Activated effector memory CD4-positive, alpha-beta T cell treated with Interleukin-2 at 50 U/mL for 16 hours (primary cell): ENCODE data around the gene ZFHX2.

ENCODE experiments used
- DNase-seq: peaks from one replicate; pipeline ENCODE4 v3.0.0-alpha.2; 2020

The ZFHX2 gene

DNA sequence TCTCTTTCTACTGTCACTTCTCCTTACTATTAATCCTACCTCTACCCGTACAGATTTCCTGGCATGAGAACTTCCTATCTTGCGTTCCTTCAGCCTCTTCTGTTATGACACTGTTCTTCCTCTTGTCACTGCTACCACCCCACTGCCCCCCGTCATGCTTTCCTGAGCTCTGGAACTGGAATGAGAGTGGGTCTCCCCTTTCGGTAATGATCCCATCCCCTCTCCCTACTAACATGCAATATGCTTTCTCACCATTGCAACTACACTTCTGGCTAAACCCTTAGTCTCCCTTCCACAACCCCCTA is 20.9 kb upstream of the ZFHX2 start:
- DNase-seq: no peak

DNA sequence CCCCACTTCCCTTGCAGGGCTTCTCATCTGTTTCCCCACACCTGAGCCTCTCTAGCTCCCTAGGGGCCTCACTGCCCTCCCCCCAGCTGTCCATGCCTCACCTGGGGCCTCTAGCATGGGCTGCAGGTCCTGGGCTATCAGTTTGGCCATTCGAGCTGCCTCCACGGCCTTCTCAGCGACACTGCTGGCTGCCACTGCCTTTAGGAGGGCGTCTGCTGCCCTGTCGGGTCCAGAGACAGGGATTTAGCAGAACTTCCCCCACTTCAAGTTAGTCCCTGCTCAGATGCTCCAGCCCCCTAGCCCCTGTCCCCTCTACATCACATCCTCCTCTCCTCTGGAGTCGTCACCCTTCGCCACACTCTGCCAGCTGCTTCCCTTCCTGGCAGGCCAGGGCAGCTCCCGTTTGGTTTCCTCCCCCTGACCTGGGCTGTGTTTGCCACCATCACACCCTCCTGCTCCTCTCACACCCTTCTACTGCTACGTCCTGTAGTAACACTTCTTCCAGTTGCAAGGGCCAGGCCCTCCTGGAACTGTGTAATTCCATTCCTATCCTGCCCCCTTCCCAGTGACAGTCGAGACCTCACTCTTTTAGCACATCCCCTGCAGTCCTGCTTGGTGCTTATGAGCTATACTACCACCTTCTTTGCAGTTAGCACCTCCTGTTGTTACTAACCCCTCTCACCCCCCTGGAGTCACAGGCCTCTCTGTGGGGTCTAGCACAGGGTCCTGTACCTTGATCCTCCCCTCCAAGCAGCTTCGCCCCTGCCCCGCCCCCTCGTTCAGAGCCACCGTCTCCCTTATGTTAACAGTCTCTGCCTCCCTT is 20.3 kb upstream of the ZFHX2 start:
- DNase-seq: no peak

DNA sequence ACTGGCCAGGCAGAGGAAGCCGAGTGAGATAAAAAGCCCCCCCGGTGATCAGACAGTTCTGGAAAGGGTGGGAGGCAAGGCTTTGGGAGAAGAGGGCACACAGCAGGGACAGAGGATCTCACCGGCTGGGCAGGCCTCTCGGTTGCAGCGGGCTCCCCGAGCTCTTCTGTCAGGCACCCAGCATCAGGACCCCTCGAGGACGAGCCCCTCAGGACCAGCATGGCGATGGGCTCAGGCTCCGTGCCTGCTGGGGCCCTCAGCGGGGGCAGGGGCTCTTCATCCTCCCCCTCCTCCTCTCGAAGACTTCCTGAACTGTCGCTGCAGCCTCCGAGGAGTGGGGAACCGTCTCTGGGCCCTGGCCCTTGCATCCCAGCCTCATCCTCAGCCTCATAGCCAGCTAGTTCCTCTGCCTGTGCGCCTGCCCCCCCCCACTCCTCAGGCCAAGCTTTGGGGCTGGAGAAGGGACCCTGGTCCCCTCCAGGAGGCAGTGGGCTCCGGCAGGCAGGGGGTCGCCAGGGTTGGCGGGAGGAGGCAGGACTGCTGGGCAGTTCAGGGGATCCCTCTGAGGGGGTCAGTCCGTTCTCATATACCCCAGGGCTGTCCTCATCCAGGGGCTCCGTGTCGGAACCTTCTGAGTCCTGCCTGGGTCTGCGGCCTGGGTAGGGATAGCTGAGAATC is 19.4 kb upstream of the ZFHX2 start:
- DNase-seq: no peak

DNA sequence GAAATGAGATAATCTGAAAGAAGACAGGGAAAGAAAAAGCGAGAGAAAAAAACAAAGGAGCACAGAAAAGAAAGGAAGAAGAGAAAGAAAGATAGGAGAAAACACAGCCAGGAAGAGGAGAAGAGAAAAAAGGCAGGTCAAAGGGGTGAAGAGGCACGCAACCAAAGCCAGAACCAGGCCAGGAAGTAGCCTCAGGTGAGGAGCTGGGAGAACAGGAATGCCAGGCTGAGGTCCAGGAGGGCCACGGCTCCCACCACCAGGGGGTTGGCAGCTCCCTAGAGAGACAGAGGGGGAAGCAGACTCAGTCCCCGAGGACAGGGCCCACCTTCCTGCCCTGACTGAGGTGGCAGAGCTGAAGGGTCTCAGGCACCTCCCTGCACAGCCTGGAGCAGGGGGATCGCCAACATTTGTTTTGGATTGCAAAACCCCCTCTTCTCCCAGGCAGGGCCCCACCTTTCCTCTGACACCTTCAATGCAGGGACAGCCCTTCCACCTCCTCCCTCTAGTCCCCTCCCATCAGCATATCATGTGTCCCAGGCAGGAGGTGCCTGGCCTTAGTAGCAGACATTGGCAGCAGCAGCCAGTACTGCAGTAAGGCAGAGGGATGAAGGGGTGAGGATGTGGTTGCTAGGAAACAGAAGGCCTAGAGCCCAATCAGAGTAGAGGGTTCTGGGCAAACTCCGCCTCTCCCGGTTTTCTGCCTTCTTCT is 18.0 kb upstream of the ZFHX2 start:
- no peak for DNase-seq

DNA sequence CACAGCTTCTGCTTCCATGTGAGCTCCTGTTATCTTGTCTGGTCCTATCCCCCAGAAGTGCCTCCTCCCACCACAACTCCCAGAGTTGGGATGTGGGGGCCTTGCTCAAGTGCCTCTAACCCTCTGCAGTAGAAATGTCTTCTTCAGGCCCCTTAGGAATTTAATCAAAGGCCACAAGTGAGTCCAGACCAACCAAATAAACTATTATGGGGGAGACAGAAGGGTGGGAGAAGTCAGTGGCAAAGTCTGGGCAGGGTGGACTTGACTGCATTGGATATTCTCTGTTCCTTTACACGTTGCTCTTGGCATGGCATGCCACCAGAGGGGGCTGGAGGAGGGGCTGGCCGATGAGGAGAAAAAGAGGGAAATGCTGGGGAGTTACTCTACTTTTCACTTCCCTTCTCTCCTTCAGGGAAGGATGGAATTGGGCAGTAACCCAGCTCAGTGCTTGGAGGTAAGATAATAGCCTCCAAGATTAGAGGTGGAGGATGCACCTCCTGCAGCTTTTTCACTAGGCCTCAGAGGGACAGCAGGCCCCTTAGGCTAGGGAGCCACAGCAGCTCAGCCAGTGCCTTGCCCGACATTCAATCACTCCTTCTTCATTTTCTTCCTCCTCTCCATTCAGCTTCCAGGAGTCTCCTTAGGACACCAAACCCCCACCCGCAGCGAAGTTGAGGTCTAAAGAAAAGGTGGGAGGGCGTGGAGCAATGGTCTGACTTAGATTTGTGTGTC is 17.2 kb upstream of the ZFHX2 start:
- DNase-seq: no peak

DNA sequence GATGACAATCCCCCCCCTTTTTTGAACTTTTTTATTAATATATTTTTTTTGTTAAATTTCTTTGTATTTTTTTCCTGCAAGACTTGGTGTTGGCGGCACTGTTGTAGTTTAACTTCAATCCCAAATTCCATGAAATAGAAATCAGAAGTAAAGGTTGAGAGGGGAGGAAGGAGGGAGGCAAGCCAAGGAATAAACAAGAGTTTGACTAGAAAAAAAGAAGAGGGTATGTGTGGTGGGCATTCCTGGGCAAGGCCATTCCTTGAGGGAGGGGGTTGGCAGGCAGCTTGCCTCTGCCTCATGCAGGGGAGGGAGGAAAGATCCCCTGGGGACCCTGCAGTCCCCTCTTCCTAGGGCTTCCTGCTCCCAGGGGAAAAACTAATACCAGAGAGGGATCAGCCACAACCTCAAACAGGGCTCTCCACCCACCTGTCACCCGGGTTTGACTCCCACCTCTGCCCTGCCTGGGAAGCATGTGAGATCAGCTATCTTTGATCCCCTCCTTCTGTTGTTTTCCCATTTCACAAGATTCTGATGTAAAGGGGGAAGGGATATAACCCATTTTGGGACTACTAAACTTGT is 16.5 kb upstream of the ZFHX2 start:
- no peak for DNase-seq

GRCh38 chr14:23567186-23568020 is 15.8 kb upstream of the ZFHX2 start, which contains the start of gene AP1G2:
TSS of gene AP1G2 (minus strand) at chr14:23567791. CDS start at chr14:23567314, 477 bp downstream.
- DNase-seq: peak; percentile 83

DNA sequence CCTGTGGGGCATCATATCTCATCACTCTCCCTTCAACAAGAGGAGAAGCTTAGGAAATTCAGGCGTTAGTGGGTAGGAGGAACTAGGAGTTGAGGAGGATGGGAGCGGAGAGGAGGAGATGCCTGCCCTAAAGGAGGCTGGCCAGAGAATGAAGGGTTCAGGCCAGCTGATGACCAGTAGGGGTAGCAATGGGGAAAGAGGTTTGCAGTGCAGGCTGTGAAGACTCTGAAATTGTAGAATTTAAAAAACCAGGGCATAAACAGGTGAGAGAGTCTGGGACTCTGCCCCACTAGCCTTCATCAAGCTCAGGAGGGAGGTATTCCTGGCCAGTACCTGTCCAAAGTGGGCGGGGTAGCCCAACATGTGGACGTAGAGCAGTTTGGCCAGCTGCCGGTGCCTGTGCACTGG is 15.2 kb upstream of the ZFHX2 start:
- no peak for DNase-seq

DNA sequence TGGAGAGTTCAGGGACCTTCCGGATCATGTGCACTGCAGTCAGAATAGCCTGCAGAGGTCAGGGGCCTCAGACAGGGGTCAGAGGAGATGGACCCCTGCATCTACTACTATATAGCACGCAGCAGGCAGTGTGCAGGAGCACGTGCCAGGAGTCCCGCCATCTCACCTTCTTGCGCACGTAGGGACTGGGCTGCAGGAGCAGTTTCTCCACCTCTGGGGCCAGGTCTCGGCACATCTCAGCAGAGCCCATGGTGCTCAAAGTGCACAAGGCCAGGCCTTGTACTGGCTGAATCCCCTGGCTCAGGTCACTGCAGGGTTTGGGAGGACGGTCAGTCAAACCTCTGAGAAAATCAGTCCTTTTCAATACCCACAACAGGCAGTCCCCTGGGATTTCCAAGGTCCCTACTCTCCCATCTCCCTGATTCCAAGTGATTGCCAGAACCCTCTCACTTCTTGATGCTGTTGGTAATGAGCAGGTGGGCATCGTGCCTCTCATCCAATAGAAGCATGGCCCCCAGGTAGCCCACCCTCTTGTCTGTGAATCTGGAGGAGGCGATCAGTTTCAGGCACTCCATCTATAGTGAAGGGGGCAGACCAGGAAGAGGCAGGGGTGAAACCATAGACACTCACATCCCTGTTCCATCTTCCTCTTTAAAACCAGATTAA is 14.7 kb upstream of the ZFHX2 start:
- no peak for DNase-seq

GRCh38 chr14:23565626-23566025 is 14.1 kb upstream of the ZFHX2 start:
- no peak for DNase-seq

DNA sequence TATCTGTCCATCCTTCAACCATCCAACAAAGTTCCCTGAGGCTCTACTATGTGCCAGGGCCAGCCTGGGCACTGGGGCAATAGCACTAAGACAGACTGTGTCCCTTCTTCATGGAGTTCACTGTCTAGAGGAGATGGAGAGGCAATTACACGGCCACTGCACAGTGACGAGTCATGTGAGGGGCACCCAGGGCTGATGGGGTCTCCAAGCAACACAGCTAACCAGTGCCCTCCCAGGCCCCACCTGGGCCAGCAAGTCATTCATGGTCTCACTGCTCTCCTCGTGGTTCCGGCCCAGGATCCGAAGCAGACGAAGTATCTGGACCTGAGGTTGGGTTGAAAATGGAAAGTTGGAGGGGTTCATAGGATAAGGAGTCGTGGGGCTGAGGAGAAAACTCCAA is 13.3 kb upstream of the ZFHX2 start:
- DNase-seq: no peak

GRCh38 chr14:23564181-23564812 is 12.7 kb upstream of the ZFHX2 start:
- DNase-seq: no peak

GRCh38 chr14:23563473-23564180 is 12.1 kb upstream of the ZFHX2 start:
- no peak for DNase-seq

DNA sequence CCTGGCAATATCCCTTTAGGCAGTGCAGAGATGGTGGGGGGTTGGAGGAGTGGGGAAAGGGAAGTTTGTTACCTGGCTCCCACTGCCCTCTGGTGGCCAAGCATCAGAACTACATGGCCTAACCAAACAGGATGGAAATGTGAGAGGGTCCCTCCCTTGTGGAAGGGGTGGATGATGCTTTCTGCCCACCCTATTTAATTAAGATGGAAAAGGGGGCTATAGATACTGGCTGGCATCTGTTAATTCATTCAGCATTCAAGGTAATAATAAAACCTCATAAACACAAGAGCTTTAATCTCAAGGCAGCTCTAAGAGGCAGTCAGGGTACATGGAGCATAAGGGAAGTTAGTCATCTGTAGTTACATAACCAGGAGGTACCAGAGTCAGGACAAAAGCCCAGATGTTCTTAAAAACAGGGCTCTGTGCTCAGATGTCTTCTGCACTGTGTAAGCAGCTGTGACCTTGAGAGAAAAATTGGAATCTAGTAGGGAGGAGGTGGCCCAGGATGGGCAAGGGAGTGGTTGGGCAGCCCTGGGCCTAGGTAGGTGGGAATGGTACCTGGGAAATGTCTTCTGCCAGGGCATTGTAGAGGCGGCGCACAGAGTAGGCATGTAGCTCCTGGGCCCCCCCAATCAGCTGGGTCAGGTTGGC is 11.4 kb upstream of the ZFHX2 start:
- DNase-seq: no peak

DNA sequence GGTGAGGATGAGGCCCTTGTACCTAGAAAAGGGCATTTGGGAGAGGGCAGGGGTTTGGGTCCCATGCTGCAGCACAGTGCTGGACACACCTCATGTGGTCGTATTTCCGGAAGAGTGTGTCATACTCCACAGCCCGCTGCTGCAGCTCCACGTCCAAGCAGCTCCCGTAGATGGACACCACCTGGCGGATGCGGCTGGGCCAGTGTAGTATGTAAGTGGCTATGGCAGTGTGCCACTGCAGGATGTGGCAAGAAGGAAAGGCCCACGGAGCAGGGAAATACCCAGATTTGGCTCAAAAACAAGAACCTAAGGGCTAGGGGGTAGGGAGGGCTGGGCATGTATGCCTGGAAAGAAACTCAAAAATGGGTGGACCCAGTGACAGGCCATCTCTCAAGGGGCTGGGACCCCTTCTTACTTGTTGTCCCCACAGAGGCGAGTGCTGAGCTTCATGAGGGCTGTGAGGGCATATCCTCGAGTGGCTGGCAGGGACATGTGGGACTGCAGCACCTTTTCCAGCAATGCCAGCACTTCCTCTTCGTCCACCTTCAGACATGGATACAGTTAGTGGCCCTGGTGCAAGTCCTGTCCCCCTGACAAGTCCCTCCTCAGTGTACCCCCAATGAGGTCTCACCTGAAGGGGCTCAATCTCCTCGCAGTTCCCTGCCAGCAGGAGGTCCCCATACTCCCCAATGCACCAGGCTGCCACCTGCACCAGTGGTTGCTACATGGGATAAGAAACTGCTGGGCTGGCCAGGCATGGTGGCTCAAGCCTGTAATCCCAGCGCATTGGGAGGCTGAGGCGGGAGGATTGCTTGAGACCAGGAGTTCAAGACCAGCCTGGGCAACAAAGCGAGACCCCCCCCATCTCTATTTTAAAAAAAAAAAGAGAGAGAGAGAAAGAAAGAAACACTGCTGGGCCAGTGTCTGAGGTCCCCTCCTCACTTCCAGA is 10.6 kb upstream of the ZFHX2 start:
- no peak for DNase-seq

- DNase-seq: no peak
These were observed 9.7 kb upstream of the ZFHX2 start for GRCh38 chr14:23561259-23561658.

DNA sequence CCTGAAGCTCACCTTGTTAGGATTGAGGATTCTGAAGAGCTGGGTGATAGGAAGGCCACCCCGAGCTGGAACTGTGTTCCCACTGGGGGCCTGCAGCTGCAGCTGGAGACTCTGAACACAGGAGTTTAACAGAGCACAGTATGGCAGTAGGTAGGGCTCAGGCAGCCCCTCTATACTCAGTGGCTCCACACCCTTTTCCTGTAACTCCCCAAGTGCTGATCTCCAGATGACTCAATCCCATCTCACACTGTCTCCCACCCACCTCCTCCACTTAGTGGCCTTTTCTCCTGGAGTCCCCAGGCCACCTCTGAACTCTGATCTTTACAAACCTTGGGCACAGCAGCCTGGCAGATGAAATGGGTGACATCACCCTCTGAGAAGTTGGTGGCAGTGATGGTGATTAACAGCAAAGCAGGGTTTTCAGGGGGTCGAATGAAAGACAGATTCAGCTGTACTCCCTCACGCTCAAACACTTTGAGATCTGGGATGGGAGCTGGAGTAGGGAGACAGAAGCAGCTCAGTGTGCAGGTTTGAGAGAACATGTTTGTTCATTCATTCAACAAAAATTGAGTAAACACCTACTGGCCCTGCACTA is 8.5 kb upstream of the ZFHX2 start:
- no peak for DNase-seq
